HL-60/S4 (cell line): ENCODE measurements around the gene KRTAP12-1.
"Not testable (repeated sequence)": the region's sequence is repeated elsewhere in the genome, so short reads cannot be mapped to it uniquely, and the experiment has no call there.

Experiments used
- in situ Hi-C: fragments of 300-500 bp; cut with MboI; formaldehyde crosslinking; loops from 2 replicates; pipeline ENCODE4 v1.14.3; 2022; ENCODE audit warnings: low sequenced_read_pairs

KRTAP12-1 gene

DNA sequence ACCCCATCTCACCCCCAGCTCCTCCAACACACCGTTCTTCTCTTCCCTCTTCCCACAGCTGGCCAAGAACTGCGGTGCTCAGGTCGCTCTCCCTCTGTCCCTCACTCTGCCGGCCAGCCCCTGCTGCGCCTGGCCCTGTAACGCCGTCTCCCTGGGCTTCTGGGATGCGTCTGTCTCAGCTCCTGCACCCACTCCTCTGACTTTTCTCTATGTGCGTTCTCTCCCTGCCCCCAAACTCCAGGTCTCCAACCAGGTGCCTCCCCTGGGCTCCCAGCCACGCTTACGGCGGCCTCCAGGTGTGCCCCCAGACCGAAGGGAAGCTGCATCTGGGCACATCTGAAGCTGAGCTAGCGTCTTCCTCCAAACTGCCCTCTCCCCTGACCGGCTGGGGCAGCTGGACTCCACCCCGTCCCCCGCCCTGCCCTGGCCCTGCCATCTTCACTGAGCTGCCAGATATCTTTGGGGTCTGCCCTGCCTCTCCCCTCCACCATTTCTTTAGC is 17.6 kb upstream of the KRTAP12-1 start:
- in situ Hi-C loops: no loop called here

DNA sequence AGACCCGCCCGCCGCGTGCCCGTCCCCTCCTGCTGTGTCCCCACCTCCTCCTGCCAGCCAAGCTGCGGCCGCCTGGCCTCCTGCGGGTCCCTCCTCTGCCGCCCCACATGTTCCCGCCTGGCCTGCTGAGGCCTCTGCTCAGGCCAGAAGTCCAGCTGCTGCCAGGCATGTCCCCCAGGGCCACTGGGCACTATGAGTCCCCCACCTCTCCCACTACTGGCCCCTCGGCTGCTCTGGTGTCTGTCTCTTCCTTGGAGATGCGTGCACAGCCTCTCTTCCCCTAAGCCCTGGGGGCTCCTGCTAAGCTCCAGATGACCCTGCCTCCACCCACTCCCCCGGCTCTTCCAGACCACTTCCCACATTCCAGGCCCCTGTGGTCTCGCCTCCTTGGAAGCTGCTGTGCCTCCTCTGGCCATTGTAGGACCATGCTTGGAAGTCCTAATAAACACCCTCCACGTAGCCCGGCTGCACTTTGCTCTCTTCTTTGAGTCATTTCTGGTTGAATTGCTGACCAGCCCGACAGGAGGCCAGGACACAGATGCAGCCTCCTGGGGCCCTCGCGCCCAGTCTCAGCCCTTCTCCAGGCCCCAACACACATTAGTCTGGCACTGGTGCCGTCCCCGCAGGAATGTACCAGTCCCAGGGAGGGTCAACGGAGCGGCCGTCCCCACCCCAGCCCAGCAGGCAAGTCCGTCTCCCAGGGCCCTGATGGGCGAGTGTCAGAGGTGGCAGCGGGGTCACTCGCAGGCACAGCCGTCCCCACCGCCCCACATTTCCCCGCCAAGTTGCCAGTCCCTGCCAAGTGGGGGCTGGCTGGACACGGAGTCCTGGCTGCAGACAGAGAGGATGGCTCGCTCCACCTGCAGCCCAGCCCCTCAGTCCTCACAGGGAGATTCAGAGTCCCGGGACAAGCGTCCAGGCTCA is 16.1 kb upstream of the KRTAP12-1 start:
- in situ Hi-C loops: no loop called here

DNA sequence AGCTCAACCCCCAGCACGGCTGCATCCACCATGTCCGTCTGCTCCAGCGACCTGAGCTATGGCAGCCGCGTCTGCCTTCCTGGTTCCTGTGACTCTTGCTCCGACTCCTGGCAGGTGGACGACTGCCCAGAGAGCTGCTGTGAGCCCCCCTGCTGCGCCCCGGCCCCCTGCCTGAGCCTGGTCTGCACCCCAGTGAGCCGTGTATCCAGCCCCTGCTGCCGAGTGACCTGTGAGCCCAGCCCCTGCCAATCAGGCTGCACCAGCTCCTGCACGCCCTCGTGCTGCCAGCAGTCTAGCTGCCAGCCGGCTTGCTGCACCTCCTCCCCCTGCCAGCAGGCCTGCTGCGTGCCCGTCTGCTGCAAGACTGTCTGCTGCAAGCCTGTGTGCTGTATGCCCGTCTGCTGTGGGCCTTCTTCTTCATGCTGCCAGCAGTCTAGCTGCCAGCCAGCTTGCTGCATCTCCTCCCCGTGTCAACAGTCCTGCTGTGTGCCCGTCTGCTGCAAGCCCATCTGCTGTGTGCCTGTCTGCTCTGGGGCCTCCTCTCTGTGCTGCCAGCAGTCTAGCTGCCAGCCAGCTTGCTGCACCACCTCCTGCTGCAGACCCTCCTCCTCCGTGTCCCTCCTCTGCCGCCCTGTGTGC is 15.3 kb upstream of the KRTAP12-1 start, which contains the start of gene KRTAP10-12:
KRTAP10-12 (plus strand) TSS at position 1 of the 639 bp plus-strand sequence; CDS start at position 31, 30 bp downstream.
- in situ Hi-C loops: not testable (repeated sequence)

DNA sequence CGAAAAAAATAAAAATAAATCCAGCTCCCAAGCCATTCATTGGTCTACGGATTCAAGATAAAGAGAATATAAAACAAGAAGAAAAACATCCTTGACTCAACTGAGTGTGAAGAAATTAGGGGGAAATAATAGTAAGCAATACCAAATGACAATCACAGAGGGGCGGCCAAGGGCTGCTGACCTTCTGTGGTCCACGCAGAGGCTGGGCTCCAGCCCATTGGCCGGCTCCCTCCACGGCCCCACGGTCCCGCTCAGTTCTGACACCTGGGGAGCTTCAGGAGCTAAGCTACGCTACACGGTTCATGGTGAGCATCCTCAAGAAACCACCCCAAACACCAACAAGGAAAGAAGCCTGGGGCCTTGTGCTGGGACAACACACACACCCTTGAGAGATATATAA is 14.6 kb upstream of the KRTAP12-1 start:
- in situ Hi-C loops: no loop called here

DNA sequence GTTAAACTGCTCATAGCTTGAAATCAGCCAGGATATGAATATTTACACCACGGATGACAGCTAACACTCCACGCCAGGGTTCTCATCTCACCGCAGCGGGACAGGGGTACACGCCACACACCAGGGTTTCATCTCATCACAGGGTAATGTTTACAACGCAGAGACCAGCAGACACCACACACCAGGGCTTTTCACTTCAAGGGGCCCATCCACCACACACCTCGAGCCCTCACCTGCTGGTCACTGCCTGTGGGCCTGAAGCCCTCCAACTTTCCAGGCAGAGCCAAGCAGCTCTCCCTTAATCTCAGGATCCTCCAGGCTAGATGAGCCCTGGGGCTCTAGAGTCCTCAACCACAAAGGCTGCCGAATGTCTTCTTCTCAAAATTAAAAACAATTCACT is 13.7 kb upstream of the KRTAP12-1 start:
- in situ Hi-C loops: no loop called here

DNA sequence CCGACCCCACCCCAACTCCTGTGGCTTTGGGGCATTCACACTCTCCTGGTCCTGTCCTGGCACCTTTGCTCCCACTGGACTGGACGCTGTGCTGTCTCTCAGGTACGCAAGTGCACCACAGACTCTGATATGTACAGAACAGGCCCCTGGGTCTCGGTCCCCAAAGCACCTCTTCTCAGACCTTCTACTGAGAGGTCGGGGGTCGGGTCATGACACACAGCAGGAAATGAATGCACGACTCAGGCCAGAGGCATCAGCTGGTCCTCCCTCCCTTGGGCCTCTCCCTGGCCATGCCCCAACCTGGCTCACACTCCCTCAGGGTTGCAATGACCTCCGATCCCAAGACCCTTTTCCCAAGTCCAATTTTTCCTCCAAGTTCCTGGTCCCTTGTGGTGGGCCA is 13.2 kb upstream of the KRTAP12-1 start:
- in situ Hi-C loops: no loop called here

DNA sequence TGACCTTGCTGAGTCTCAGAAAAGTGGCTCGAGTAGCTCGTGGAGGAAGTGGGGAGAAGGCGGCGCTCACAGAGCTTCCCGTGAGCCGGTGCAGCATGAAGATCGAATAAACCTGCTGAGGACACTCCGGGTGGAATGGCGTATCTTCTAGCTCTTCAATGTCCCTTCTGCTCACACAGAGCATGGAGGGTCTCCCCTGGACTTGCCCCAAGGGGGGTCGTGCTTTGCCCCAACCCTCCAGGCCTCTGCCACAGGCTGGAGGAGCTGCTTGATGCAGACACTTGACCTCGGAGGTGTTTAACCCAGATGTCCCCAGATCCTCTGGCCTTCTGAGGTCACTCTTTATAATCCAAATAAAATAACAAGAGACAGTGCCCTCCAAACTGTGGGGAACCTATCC is 12.8 kb upstream of the KRTAP12-1 start:
- in situ Hi-C loops: no loop called here

DNA sequence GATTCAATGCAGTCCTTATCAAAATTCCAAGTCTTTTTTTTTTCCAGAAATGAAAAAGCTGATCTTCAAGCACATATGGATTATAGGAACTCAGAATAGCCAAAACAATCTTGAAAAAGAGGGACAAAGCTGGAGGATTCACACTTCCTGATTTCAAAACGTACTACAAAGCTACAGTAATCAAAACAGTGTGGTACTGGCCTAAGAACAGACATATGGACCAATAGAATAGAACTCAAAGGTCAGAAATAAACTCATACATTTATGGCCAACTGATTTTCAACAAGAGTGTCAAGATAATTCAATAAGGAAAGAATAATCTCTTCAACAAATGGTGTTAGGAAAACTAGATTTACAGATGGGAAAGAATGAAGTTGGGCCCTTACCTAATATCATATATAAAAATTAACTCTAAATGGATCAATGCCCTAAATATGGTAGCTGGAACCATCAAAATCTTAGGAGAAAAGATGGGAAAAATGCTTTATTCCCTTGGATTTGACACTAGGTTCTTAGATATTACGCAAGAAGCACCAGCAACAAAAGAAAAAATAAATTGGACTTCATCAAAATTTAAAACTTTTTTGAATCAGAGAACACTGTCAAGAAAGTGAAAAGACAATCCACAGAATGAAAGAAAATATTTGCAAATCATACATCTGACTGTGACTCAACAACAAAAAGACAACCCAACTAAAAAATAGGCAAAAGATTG is 11.0 kb upstream of the KRTAP12-1 start:
- in situ Hi-C loops: no loop called here

DNA sequence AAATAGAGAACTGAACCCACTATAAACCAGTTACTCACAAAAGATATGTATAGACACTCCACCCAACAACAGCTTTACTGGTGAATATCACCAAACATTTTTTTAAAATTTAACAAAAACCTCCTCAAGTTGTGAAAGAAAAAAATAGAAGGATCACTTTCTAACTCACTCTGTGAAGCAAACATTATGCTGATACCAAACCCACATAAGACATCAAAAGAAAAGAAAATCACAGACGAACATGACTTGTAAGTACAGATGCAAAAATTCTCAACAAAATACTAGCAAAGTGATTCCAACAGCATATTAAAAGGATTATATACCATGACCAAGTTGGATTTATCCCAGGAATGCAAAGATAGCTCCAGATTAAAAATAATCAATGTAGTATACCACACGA is 9.7 kb upstream of the KRTAP12-1 start:
- in situ Hi-C loops: no loop called here

DNA sequence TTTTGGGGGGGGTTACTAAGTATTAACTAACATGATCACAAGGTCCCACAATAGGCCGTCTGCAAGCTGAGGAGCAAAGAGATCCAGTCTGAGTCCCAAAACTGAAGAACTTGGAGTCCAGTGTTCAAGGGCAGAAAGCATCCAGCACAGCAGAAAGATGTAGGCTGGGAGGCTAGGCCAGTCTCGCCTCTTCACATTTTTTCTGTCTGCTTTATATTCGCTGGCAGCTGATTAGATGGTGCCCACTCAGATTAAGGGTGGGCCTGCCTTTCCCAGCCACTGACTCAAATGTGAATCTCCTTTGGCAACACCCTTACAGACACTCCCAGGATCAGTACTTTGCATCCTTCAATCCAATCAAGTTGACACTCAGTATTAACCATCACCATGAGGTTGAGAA is 7.8 kb upstream of the KRTAP12-1 start:
- in situ Hi-C loops: not testable (repeated sequence)

DNA sequence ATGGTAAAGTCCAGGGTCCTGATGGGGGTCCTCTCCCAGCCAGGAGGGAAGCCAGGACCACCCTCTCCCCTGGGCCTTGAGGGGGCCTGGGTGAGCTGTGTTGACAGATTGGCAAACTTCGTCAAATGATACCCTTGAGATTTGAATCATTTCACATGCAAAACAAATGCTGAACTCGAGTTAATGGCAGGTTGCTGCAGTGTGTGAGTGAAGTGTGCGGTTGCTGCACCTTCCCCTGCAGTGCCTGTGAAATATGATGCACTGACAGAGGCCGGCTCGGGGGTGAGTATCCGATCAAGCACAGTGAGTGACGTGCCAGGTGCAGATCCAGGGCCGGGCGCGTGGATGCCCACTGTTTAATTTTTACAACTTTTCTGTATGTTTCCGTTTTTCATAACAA is 5.7 kb upstream of the KRTAP12-1 start:
- in situ Hi-C loops: no loop called here

DNA sequence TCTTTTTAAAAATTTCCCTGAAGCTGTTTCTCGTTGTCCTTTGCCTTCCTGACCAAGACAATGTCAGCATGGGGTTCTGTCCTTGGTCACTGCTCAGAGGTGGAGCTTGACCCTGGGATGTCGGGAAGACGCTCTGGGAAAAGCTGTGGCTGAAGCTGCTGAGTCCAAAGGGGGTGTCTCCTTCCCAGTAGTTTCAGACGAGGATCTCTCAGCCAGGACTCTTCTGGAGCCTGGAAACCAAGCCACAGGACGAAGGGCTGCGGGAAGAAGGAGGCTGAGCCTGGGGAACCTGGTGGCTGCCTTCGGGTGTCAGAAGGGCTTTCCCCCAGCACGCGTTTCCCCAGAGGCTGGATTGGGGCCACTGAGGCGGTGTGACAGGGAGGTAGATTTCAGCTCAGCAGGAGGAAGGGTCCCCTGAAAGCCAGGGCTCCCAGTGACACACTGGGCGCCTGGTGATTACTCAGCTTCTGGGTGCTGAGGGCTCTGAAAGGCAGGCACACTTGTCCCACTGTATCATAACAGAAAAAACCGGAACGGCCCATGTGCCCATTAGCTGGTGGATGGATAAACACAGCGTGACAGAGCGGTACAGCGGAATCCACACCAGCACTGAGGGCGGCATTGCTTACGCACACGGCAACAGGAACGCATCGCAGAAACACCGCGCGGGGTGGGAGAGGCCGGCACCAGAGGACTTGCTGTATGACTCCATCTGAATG is 5.0 kb upstream of the KRTAP12-1 start:
- in situ Hi-C loops: no loop called here

DNA sequence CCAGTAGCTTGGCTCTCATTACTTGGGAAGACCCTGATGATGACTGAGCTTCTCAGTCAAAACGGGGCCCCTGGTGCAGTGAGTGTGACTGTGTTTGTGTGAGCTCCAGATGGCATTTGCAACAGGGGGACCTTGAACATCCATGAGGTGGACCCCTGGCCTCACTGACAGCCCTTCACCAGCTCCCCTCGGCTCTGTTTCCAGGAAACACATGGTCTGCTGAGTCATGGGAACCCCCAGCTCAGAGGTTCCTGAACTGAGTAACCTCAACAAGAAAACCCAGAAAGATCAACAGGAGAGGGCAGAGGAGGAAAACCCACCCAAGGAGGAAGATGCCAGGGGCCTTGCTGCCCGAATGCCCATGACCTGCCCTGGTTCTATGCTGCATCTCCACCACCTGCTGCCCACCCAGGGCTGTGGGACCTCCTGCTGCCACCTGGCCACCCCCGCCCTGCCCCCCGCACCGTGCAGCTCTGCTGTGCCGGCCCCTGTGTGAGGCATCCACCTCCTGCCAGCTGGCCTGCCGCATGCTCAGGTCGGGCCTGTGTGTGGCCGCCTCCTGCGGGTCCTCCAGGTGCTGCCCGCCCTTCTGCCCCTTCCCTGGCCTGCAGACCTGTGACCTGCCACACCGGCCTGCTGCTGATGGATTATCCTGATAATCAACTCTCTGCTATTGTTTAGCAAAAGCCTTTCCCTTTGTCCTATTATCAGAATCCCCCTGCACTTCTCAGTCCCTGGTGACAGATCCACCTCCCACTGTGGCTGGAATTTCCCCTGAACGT is 4.2 kb upstream of the KRTAP12-1 start:
- in situ Hi-C loops: no loop called here

DNA sequence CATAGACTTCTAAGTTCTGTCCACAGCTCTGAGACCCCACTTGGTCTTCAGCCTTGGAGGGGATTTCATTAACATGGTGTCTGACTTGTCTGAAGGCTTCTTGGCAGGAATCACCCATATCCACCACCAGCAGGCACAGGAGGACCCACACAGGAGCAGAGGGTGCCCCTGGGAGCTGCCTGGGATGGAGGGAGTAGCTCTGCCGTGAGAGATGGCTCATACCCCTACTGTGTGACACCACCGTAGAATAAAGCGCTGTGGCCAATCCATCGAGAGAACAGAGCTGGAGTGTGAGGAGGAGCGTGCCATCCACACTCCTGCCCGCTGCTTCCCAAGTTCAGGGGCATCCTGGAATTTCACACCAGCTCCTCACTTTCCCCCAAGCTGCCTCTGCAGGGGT is 3.1 kb upstream of the KRTAP12-1 start:
- in situ Hi-C loops: not testable (repeated sequence)

DNA sequence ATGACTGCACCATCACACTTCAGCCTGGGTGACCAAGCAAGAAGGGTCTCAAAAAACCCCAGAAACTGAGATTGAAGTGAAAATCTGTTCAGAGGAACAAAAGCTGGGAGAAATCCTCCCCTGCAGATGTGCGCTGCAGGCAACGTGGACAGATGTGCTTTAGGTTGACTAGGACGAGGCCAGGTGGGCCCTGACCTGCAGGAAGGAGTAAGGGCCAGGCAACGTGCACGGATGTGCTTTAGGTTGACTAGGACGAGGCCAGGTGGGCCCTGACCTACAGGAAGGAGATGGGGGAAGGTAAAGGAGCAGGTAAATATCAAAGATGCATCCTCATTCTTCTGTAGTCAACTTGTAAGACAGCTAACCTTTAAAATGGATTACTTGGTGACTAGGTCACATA is 2.5 kb upstream of the KRTAP12-1 start:
- in situ Hi-C loops: no loop called here

DNA sequence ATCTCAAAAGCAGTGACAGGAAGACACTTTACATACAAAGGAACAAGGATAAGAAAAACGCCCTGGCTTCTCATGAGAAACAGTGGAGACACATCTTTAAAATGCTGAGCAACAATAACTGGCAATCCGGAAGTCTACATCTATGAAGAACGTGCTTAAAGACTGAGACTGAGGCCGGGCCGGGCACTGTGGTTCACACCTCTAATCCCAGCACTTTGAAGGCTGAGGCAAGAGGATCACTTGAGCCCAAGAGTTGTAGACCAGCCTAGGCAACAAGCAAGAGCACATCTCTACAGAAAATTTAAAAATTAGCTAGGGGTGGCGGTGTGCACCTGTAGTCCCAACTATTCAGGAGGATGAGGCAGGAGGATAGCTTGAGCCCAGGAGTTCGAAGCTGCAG is 2.1 kb upstream of the KRTAP12-1 start:
- in situ Hi-C loops: no loop called here

DNA sequence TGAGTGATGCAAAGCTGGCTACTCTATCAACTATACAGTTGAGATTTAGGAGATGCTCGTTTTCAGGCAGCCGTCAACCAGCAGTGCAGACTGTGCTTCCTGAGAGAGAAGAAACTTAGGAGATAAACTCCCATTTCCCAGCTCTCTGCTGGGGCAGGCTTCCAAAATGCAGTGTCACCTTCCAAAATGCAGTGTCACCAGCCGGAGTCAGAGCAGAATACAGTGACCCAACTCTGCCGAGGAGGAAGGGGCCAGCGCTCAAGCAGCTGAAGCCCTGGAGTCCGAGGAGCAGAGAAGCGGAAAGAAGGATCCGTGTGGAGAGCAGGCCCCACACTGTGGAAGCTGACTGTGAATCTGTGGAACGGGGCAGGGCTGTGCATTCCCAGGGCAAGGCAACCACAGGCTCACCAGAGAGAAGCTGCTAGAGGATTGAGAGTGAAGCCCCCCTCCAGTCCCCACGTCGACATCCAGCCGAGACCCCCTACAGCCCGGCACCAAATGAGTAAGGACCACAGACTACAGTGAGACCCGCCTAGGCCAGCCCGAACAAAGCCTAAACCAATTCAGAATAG is 703 bp upstream of the KRTAP12-1 start:
- in situ Hi-C loops: no loop called here

DNA sequence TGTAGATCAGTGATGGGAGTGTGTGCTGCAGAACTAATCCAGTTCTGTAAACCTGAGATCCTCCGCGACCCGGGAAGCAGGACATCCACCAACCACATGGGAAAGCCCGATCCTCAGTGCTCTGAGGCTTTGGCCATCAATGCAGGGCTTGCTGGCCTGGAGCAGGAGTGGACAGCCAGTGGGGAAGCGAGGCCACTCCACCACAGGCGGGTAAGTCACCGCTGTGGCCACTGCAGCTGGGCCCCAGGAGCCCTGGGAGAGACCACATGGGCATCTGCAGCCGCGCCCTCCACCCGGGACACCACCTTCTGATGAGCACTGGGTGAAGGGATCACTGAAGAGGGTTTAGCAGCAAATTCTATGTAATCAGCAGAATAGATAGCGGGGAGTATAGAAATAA is 811 bp downstream of the KRTAP12-1 start:
- in situ Hi-C loops: no loop called here

DNA sequence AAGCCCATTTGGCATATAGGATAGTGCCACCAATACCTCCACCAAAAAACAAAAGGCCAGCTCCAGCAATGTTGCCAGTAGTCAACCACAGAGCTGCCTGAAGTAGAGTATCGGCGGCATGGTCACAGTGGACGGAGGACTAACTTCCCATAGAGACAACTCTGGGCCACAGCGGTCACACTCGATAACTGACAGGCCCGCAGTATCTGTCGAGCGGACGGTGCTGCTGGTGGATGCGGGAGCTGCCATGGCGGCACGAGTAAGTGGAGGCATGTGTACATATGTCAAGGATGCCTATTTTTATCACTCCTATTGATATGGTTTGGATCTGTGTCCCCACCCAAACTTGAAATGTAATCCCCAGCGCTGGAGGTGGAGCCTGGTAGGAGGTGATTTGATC is 4.1 kb downstream of the KRTAP12-1 start:
- in situ Hi-C loops: no loop called here

DNA sequence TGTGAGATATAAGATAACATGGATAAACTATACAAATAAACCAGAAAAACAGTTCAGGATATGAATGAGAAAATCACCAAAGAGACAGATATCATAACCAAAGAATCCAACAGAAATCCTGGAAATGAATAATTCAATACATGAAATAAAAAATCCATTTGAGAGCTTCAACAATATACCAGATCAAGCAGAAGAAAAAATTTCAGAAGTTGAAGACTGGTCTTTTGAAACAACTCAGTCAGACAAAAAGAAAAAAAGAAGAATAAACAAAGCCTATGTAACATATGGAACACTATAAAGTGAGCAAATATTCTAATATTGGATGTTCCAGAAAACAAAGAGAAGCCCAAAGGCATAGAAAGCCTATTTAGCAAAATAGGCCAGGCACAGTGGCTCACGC is 10.1 kb downstream of the KRTAP12-1 start:
- in situ Hi-C loops: no loop called here
